HCT116 (cell line): Measurements from ENCODE around the gene CXCR4. TPM values are rescaled to one million over a fixed set of nuclear protein-coding genes. Genes with fewer than 3 reads are reported as not detected.

Experiments
- ATAC-seq: fragments of 200-7000 bp; cut with Tn5 transposase; 2 replicates; pipeline ENCODE4 v1.9.1; 2020; ENCODE audit warnings: mild to moderate bottlenecking, moderate library complexity
- BruUV-seq: library from RNA; stranded (reverse); fragments of 400-500 nt; replicated peaks from 2 replicates; lab custom pipeline; 2021; lab: Mats Ljungman, UMichigan
- CTCF ChIA-PET: fragments of 300-600 bp; sonication (Branson Sonifier 250); formaldehyde crosslinking; loops from one replicate; lab custom pipeline; 2021; ENCODE audit warnings: antibody characterized with exemption; lab: Charles Lee
- POLR2A ChIA-PET: fragments of 300-600, 350-600 bp; sonication (Branson Sonifier 250); formaldehyde crosslinking; loops from one replicate; lab custom pipeline; 2021; ENCODE audit warnings: antibody characterized with exemption; lab: Charles Lee
- RAD21 ChIA-PET, 2 experiments: fragments of 300-600 bp; sonication (Branson Sonifier 250); formaldehyde crosslinking; loops; one replicate each; lab custom pipeline; 2023; ENCODE audit warnings: low total read pairs in 2 of 2; ENCODE audit not compliant: uncharacterized antibody in 2 of 2, unreplicated experiment in 2 of 2, low non-redundant PET in 1 of 2; lab: Charles Lee
- DNase-seq: peaks from one replicate; pipeline ENCODE4 v3.0.0-alpha.2; 2010; ENCODE audit warnings: low read depth, low spot score
- H2AFZ ChIP-seq: fragments of 200-600 bp; shearing (Covaris generic), sonication (generic); 2 replicates; pipeline ENCODE4 v1.6.1; 2017; ENCODE audit warnings: low read depth, mixed run types, mixed read lengths, antibody characterized with exemption, low read length; ENCODE audit not compliant: poor library complexity, severe bottlenecking
- H3K27ac ChIP-seq: 2 replicates; pipeline ENCODE4 v1.5.1; 2012; ENCODE audit warnings: low read depth, low read length
- H3K27me3 ChIP-seq: fragments of 200-600 bp; sonication (generic); 2 replicates; pipeline ENCODE4 v1.6.1; 2016; ENCODE audit warnings: mixed run types, low read length, mixed read lengths; ENCODE audit not compliant: insufficient read depth
- H3K36me3 ChIP-seq, 2 experiments: fragments of 200-500 bp in 1 of 2; fragments of 200-600 bp in 1 of 2; sonication (Bioruptor generic) in 1 of 2; sonication (generic) in 1 of 2; 2 replicates each; pipeline versions ENCODE4 v1.5.1 to v1.6.1; 2014 to 2016; ENCODE audit warnings: low read length in 2 of 2, inconsistent platforms in 1 of 2, mixed read lengths in 1 of 2, mixed run types in 1 of 2; ENCODE audit not compliant: insufficient read depth in 2 of 2, control insufficient read depth in 1 of 2
- H3K4me1 ChIP-seq, 2 experiments: fragments of 200-600 bp in 1 of 2; sonication (generic) in 1 of 2; 2 replicates each; pipeline versions ENCODE4 v1.5.1 to v1.6.1; 2012 to 2017; ENCODE audit warnings: low read length in 2 of 2, inconsistent platforms in 1 of 2, mild to moderate bottlenecking in 1 of 2, mixed read lengths in 1 of 2, mixed run types in 1 of 2, moderate library complexity in 1 of 2; ENCODE audit not compliant: insufficient read depth in 2 of 2, control insufficient read depth in 1 of 2
- H3K4me2 ChIP-seq: fragments of 200-600 bp; sonication (generic); 2 replicates; pipeline ENCODE4 v1.6.1; 2017; ENCODE audit warnings: mixed run types, low read length, mixed read lengths
- H3K4me3 ChIP-seq, 2 experiments: fragments of 200-600 bp in 1 of 2; sonication (generic) in 1 of 2; replicated peaks in 1 of 2; 2 replicates each; pipeline ENCODE4 v1.5.1; 2011 to 2016; ENCODE audit warnings: low read length in 2 of 2, control low read depth in 1 of 2, low read depth in 1 of 2, mild to moderate bottlenecking in 1 of 2, mixed read lengths in 1 of 2, mixed run types in 1 of 2
- H3K79me2 ChIP-seq: fragments of 200-600 bp; sonication (generic); 2 replicates; pipeline ENCODE4 v1.6.1; 2017; ENCODE audit warnings: mild to moderate bottlenecking, mixed run types, low read length, moderate library complexity, mixed read lengths; ENCODE audit not compliant: insufficient read depth
- H3K9ac ChIP-seq: fragments of 200-600 bp; sonication (generic); 2 replicates; pipeline ENCODE4 v1.6.1; 2016; ENCODE audit warnings: low read length, mixed read lengths
- H3K9me2 ChIP-seq: fragments of 200-600 bp; sonication (generic), shearing (Covaris generic); 2 replicates; pipeline ENCODE4 v1.6.1; 2017; ENCODE audit warnings: mixed run types, mild to moderate bottlenecking, moderate library complexity; ENCODE audit not compliant: insufficient read depth
- H3K9me3 ChIP-seq, 2 experiments: fragments of 200-500 bp in 1 of 2; fragments of 200-600 bp in 1 of 2; sonication (Bioruptor generic) in 1 of 2; sonication (generic) in 1 of 2; 2 replicates each; pipeline ENCODE4 v1.6.1; 2014 to 2017; ENCODE audit warnings: low read length in 2 of 2, mixed read lengths in 2 of 2, inconsistent platforms in 1 of 2, low read depth in 1 of 2, mild to moderate bottlenecking in 1 of 2, mixed run types in 1 of 2, moderate library complexity in 1 of 2; ENCODE audit not compliant: control insufficient read depth in 1 of 2, insufficient read depth in 1 of 2
- H4K20me1 ChIP-seq: fragments of 200-600 bp; sonication (generic), shearing (Covaris generic); 2 replicates; pipeline ENCODE4 v1.6.1; 2017; ENCODE audit warnings: mixed run types, mild to moderate bottlenecking, moderate library complexity; ENCODE audit not compliant: insufficient read depth
- EZH2phosphoT487 ChIP-seq: fragments of 200-600 bp; IDR thresholded peaks from 2 replicates; pipeline ENCODE4 v1.6.1; 2018; ENCODE audit warnings: antibody characterized with exemption, borderline replicate concordance
- FOSL1 ChIP-seq: IDR thresholded peaks from 2 replicates; pipeline ENCODE4 v1.6.1; 2012; ENCODE audit warnings: low read depth
- POLR2A ChIP-seq: IDR thresholded peaks from 2 replicates; pipeline ENCODE4 v1.7.0; 2011; ENCODE audit warnings: borderline replicate concordance; ENCODE audit not compliant: insufficient read depth, insufficient read length; ENCODE audit errors: extremely low read depth
- POLR2AphosphoS5 ChIP-seq: IDR thresholded peaks from 2 replicates; pipeline ENCODE4 v1.6.1; 2011; ENCODE audit warnings: mild to moderate bottlenecking, low read depth, low read length, moderate library complexity
- SRF ChIP-seq: IDR thresholded peaks from 2 replicates; pipeline ENCODE4 v1.6.1; 2012; ENCODE audit warnings: low read depth
- TCF7L2 ChIP-seq: IDR thresholded peaks from 2 replicates; pipeline ENCODE4 v1.7.0; 2011; ENCODE audit warnings: borderline replicate concordance, inconsistent platforms; ENCODE audit not compliant: insufficient read depth, insufficient read length; ENCODE audit errors: extremely low read depth
- YY1 ChIP-seq: IDR thresholded peaks from 2 replicates; pipeline ENCODE4 v1.6.1; 2011; ENCODE audit warnings: low read length, low read depth, moderate library complexity, mild to moderate bottlenecking; ENCODE audit not compliant: insufficient replicate concordance; ENCODE audit errors: extremely low read depth
- intact Hi-C: fragments of 100-400 bp; cut with micrococcal nuclease; formaldehyde crosslinking; loops from 2 replicates; pipeline ENCODE4 v1.10.0; 2022
- total RNA-seq: library from RNA; stranded (reverse); gene quantifications from one replicate; pipeline ENCODE4 v1.2.1, GENCODE V29; 2021; ENCODE audit not compliant: unreplicated experiment
- TF ChIP-seq, protein P1 (sequence below), 3 experiments: fragments of 200-600 bp in 1 of 3; sonication (generic) in 1 of 3; IDR thresholded peaks in 2 of 3; conservative IDR thresholded peaks in 1 of 3; 2 replicates each; pipeline ENCODE4 v1.5.1; 2012 to 2017; ENCODE audit warnings: low read depth in 2 of 3, low read length in 2 of 3, antibody characterized with exemption in 1 of 3, borderline replicate concordance in 1 of 3, control low read depth in 1 of 3, mild to moderate bottlenecking in 1 of 3, mixed read lengths in 1 of 3, mixed run types in 1 of 3, moderate library complexity in 1 of 3; ENCODE audit not compliant: insufficient read depth in 1 of 3
- TF ChIP-seq, protein P2 (sequence below): IDR thresholded peaks from 2 replicates; pipeline ENCODE4 v1.6.1; 2011; ENCODE audit warnings: mild to moderate bottlenecking, low read length, moderate library complexity; ENCODE audit not compliant: insufficient replicate concordance; ENCODE audit errors: extremely low read depth

Gene CXCR4
- total RNA-seq, 1 experiment from 2014 or later = 1.3 TPM

DNA sequence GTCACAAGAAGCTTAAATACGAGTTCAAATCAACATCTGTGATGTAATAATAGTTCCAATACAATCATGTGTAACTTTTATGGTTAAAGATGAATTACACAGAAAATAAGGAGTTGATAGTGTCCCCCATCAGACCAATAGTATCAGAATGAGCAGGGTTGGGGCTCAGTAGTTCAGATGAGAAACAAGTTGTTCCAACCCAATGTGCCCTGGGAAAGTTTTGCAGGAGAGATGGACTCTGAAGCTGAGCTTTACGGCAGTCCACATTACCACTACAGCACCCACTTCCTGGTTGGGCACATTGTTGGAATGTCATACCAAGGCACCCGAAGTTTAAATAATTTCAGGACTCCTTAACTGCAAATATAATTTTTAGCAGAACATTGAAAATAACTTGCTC is 12.1 kb upstream of the CXCR4 start:
- intact Hi-C loops = no loop called here
- no TSS peak for BruUV-seq
- CTCF ChIA-PET = interaction anchor here (0.9 kb wide), 1 partner anchor 21 kb away, joined by 3 read pairs; no protein-coding TSS in a partner anchor
- H3K9me2 ChIP-seq = no peaks in the 10 kb centered on the region
- H3K27me3 ChIP-seq = peaks cover 24% of the 10 kb centered on the region
- no peaks in the 10 kb centered on the region for H3K79me2 ChIP-seq
- no peaks in the 10 kb centered on the region for H4K20me1 ChIP-seq
- H3K27ac ChIP-seq = no peak overlapping the region
- no peak overlapping the region for H3K4me2 ChIP-seq
- H3K4me1 ChIP-seq = peaks cover 0 to 20% of the 10 kb centered on the region in 2 experiments; a peak in 1 of 4 replicates
- POLR2A ChIA-PET = no interaction called here
- no peak overlapping the region for H2AFZ ChIP-seq
- DNase-seq (no peak), ATAC-seq (no peak)
- H3K9me3 ChIP-seq = no peaks in the 10 kb centered on the region
- no peak overlapping the region for H3K4me3 ChIP-seq
- no peak overlapping the region for H3K9ac ChIP-seq
- TF ChIP-seq SRF = no peak
- no peak for TF ChIP-seq POLR2A
- TF ChIP-seq, protein P1, sequence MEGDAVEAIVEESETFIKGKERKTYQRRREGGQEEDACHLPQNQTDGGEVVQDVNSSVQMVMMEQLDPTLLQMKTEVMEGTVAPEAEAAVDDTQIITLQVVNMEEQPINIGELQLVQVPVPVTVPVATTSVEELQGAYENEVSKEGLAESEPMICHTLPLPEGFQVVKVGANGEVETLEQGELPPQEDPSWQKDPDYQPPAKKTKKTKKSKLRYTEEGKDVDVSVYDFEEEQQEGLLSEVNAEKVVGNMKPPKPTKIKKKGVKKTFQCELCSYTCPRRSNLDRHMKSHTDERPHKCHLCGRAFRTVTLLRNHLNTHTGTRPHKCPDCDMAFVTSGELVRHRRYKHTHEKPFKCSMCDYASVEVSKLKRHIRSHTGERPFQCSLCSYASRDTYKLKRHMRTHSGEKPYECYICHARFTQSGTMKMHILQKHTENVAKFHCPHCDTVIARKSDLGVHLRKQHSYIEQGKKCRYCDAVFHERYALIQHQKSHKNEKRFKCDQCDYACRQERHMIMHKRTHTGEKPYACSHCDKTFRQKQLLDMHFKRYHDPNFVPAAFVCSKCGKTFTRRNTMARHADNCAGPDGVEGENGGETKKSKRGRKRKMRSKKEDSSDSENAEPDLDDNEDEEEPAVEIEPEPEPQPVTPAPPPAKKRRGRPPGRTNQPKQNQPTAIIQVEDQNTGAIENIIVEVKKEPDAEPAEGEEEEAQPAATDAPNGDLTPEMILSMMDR (IDR thresholded peaks at IDR 0.05 in 2 of 3, conservative IDR thresholded peaks at IDR 0.05 in 1 of 3; ENCODE audit: borderline replicate concordance in 1 of 3, insufficient read depth in 1 of 3, low read depth in 2 of 3, low read length in 2 of 3) = no peak
- TF ChIP-seq FOSL1 = no peak
- no peak for TF ChIP-seq TCF7L2
- TF ChIP-seq EZH2phosphoT487 = no peak
- no peak for TF ChIP-seq YY1
- TF ChIP-seq, protein P2, sequence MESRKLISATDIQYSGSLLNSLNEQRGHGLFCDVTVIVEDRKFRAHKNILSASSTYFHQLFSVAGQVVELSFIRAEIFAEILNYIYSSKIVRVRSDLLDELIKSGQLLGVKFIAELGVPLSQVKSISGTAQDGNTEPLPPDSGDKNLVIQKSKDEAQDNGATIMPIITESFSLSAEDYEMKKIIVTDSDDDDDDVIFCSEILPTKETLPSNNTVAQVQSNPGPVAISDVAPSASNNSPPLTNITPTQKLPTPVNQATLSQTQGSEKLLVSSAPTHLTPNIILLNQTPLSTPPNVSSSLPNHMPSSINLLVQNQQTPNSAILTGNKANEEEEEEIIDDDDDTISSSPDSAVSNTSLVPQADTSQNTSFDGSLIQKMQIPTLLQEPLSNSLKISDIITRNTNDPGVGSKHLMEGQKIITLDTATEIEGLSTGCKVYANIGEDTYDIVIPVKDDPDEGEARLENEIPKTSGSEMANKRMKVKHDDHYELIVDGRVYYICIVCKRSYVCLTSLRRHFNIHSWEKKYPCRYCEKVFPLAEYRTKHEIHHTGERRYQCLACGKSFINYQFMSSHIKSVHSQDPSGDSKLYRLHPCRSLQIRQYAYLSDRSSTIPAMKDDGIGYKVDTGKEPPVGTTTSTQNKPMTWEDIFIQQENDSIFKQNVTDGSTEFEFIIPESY = no peak
- TF ChIP-seq POLR2AphosphoS5 = no peak
- RAD21 ChIA-PET = no interaction called here
- no peaks in the 10 kb centered on the region for H3K36me3 ChIP-seq
